Hepatocyte (in vitro differentiated cells): Measurements from ENCODE around the gene EFR3B. TPM values are rescaled to one million over a fixed set of nuclear protein-coding genes. Genes with fewer than 3 reads are reported as not detected.

Experiments
- DNase-seq: peaks from one replicate; pipeline ENCODE4 v3.0.0-alpha.2; 2016; ENCODE audit warnings: low spot score
- H2AFZ ChIP-seq: fragments of 200-600 bp; sonication (generic); 2 replicates; pipeline ENCODE4 v1.6.0; 2016; ENCODE audit warnings: antibody characterized with exemption, mild to moderate bottlenecking
- H3K27ac ChIP-seq: fragments of 200-600 bp; sonication (generic); 2 replicates; pipeline ENCODE4 v1.5.1; 2016; ENCODE audit warnings: mild to moderate bottlenecking
- H3K27me3 ChIP-seq: fragments of 200-600 bp; sonication (generic); 2 replicates; pipeline ENCODE4 v1.6.1; 2016
- H3K36me3 ChIP-seq: fragments of 200-600 bp; sonication (generic); replicated peaks from 2 replicates; pipeline ENCODE4 v1.5.1; 2016; ENCODE audit warnings: low read depth; ENCODE audit not compliant: insufficient read depth
- H3K4me1 ChIP-seq: fragments of 200-600 bp; sonication (generic); 2 replicates; pipeline ENCODE4 v1.5.1; 2016; ENCODE audit warnings: mild to moderate bottlenecking, moderate library complexity; ENCODE audit not compliant: insufficient read depth
- H3K4me2 ChIP-seq: fragments of 200-600 bp; sonication (generic); 2 replicates; pipeline ENCODE4 v1.6.0; 2016
- H3K4me3 ChIP-seq: fragments of 200-600 bp; sonication (generic); 2 replicates; pipeline ENCODE4 v1.5.1; 2016; ENCODE audit warnings: mild to moderate bottlenecking
- H3K79me2 ChIP-seq: fragments of 200-600 bp; sonication (generic); 2 replicates; pipeline ENCODE4 v1.6.0; 2017; ENCODE audit warnings: mild to moderate bottlenecking
- H3K9me2 ChIP-seq: fragments of 200-600 bp; sonication (generic); replicated peaks from 2 replicates; pipeline ENCODE4 v1.6.0; 2017; ENCODE audit warnings: mild to moderate bottlenecking; ENCODE audit not compliant: insufficient read depth
- H3K9me3 ChIP-seq: fragments of 200-600 bp; sonication (generic); 2 replicates; pipeline ENCODE4 v1.5.1; 2016; ENCODE audit warnings: low read depth, mild to moderate bottlenecking
- H4K20me1 ChIP-seq: fragments of 200-600 bp; sonication (generic); 2 replicates; pipeline ENCODE4 v1.6.0; 2016; ENCODE audit warnings: mild to moderate bottlenecking; ENCODE audit not compliant: insufficient read depth, poor library complexity, severe bottlenecking
- CTCF ChIP-seq: fragments of 200-600 bp; sonication (generic); IDR thresholded peaks from 2 replicates; pipeline ENCODE4 v1.5.1; 2016; ENCODE audit warnings: antibody characterized with exemption, mild to moderate bottlenecking; ENCODE audit not compliant: poor library complexity
- EZH2 ChIP-seq: fragments of 200-600 bp; sonication (generic); IDR thresholded peaks from 2 replicates; pipeline ENCODE4 v1.6.1; 2016; ENCODE audit warnings: antibody characterized with exemption, mild to moderate bottlenecking, borderline replicate concordance
- EZH2phosphoT487 ChIP-seq: fragments of 200-600 bp; sonication (generic); IDR thresholded peaks from one replicate; pipeline ENCODE4 v1.6.1; 2018; ENCODE audit warnings: antibody characterized with exemption, mild to moderate bottlenecking, low read depth, moderate library complexity; ENCODE audit not compliant: unreplicated experiment, severe bottlenecking
- WGBS: methylation state at CpG from one replicate; pipeline ENCODE4 v1.1.6; 2016; ENCODE audit warnings: low lambda C conversion rate; ENCODE audit errors: missing lambda C conversion rate; 5-methylcytosine and 5-hydroxymethylcytosine counted together
- polyA plus RNA-seq: library from polyadenylated mRNA; unstranded; fragments of >200 nt; fragmentation: Nextera tagmentation; extraction: Ambion mirVana; gene quantifications from 2 replicates; pipeline ENCODE4 v1.2.1, GENCODE V29; 2016
- total RNA-seq: library from RNA; depleted of rRNA; stranded (reverse); fragments of >200 nt; gene quantifications from 2 replicates; pipeline ENCODE4 v1.2.3, GENCODE V29; 2014

EFR3B gene
- total and polyA plus RNA-seq, 2 experiments from 2014 or later = 1.1 to 2.0 TPM

GRCh38 chr2:25073025-25073424 lies 31.1 kb downstream of the EFR3B start:
- TF ChIP-seq CTCF = no peak
- TF ChIP-seq EZH2phosphoT487 = no peak
- no peak for TF ChIP-seq EZH2
- H3K27ac ChIP-seq = no peak overlapping the region
- WGBS = 83% methylated on average over 5 of the region's 5 CpGs
- no peak overlapping the region for H3K4me2 ChIP-seq
- H3K36me3 ChIP-seq = no peaks in the 10 kb centered on the region
- peaks cover 3% of the 10 kb centered on the region for H3K4me1 ChIP-seq
- no peak overlapping the region for H3K4me3 ChIP-seq
- DNase-seq = no peak
- no peaks in the 10 kb centered on the region for H3K9me3 ChIP-seq
- H2AFZ ChIP-seq = no peak overlapping the region
- H3K9me2 ChIP-seq = no peaks in the 10 kb centered on the region
- no peaks in the 10 kb centered on the region for H3K27me3 ChIP-seq
- no peaks in the 10 kb centered on the region for H3K79me2 ChIP-seq
- no peaks in the 10 kb centered on the region for H4K20me1 ChIP-seq

GRCh38 chr2:25073914-25074313 lies 32.0 kb downstream of the EFR3B start:
- peaks cover 9% of the 10 kb centered on the region for H3K4me1 ChIP-seq
- H3K27me3 ChIP-seq = no peaks in the 10 kb centered on the region
- WGBS = 98% methylated on average over 4 of the region's 4 CpGs
- no peak overlapping the region for H2AFZ ChIP-seq
- no peaks in the 10 kb centered on the region for H3K79me2 ChIP-seq
- no peaks in the 10 kb centered on the region for H3K9me3 ChIP-seq
- H3K4me3 ChIP-seq = no peak overlapping the region
- no peak overlapping the region for H3K4me2 ChIP-seq
- no peak overlapping the region for H3K27ac ChIP-seq
- H4K20me1 ChIP-seq = no peaks in the 10 kb centered on the region
- TF ChIP-seq CTCF (no peak), EZH2phosphoT487 (no peak), EZH2 (no peak)
- no peak for DNase-seq
- H3K36me3 ChIP-seq = no peaks in the 10 kb centered on the region
- no peaks in the 10 kb centered on the region for H3K9me2 ChIP-seq

- Histone ChIP-seq H3K9me2 (no peaks in the 10 kb centered on the region), H4K20me1 (no peaks in the 10 kb centered on the region), H3K4me1 (peaks cover 9% of the 10 kb centered on the region), H2AFZ (no peak overlapping the region), H3K4me3 (no peak overlapping the region), H3K9me3 (no peaks in the 10 kb centered on the region), H3K79me2 (no peaks in the 10 kb centered on the region), H3K27ac (no peak overlapping the region), H3K36me3 (no peaks in the 10 kb centered on the region), H3K4me2 (no peak overlapping the region), H3K27me3 (no peaks in the 10 kb centered on the region)
- TF ChIP-seq EZH2 (no peak), EZH2phosphoT487 (no peak), CTCF (no peak)
- DNase-seq = no peak
- WGBS = 91% methylated on average over 3 of the region's 3 CpGs
Observed at GRCh38 chr2:25074826-25075225, 33.0 kb downstream of the EFR3B start.

GRCh38 chr2:25076749-25077148 lies 34.9 kb downstream of the EFR3B start:
- H2AFZ ChIP-seq = no peak overlapping the region
- no peak overlapping the region for H3K4me2 ChIP-seq
- TF ChIP-seq EZH2phosphoT487 = no peak
- TF ChIP-seq EZH2 = no peak
- no peak for TF ChIP-seq CTCF
- no peaks in the 10 kb centered on the region for H3K9me3 ChIP-seq
- no peak for DNase-seq
- H3K9me2 ChIP-seq = no peaks in the 10 kb centered on the region
- no peak overlapping the region for H3K4me3 ChIP-seq
- peaks cover 9% of the 10 kb centered on the region for H3K4me1 ChIP-seq
- no peaks in the 10 kb centered on the region for H3K79me2 ChIP-seq
- no peaks in the 10 kb centered on the region for H3K36me3 ChIP-seq
- H3K27me3 ChIP-seq = no peaks in the 10 kb centered on the region
- no peak overlapping the region for H3K27ac ChIP-seq
- no peaks in the 10 kb centered on the region for H4K20me1 ChIP-seq
- 55% methylated on average over 5 of the region's 5 CpGs for WGBS
